Erythroblast (primary cell): ENCODE measurements around the gene GPR55.

Experiments
- GATA1 ChIP-seq: IDR thresholded peaks from 2 replicates; pipeline ENCODE4 v1.6.1; 2011; ENCODE audit warnings: low read depth, mild to moderate bottlenecking, control low read depth, low read length, moderate library complexity
- POLR2A ChIP-seq: IDR thresholded peaks from 2 replicates; pipeline ENCODE4 v1.6.1; 2011; ENCODE audit warnings: mild to moderate bottlenecking, low read length

GRCh38 chr2:230946429-230947234 is 21.6 kb upstream of the GPR55 start:
- TF ChIP-seq POLR2A (no peak), GATA1 (no peak)
